HG03039 (cell line): ENCODE results near the gene PLEKHM2.

ENCODE experiments used
- ATAC-seq: cut with Tn5 transposase; IDR thresholded peaks from one replicate; pipeline ENCODE4 v1.9.1; 2021; ENCODE audit warnings: mild to moderate bottlenecking, moderate library complexity; ENCODE audit not compliant: unreplicated experiment

PLEKHM2 gene

DNA sequence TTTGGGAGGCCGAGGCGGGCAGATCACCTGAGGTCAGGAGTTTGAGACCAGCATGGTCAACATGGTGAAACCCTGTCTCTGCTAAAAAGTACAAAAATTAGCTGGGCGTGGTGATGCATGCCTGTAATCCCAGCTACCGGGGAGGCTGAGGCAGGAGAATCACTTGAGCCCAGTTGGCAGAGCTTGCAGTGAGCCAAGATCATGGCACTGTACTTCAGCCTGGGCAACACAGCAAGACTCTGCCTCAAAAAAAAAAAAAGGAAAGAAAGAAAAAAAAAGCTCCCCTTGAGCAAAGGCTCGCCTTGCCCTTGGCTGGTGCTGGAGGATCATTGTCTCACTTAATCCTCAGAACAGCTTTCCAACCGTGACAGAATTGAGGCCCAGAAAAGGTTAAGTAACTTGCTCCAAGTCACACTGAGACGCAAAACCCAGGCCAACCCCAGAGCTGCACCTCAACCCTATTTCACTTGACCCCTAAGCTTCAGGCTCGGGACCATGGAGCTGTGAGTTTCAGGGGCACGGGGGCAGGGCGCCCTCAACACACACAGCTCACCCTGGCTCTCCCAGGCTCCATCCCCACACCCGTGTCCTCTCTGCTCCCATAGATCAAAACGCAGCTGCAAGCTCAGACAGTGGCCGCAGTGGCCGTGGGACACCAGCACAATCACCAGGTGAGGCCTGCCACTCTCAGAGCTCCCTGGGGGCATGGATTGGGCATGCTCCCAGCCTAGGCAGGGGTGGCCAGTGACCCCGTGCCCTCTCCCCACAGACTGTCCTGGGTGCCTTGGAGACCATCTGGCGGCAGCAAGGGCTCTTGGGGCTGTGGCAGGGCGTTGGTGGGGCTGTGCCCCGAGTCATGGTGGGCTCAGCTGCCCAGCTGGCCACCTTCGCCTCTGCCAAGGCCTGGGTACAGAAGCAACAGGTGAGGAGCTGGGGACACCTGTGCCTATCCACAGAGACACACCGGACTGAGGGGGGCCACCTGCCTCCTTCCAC is 53.5 kb downstream of the PLEKHM2 start:
- no peak for ATAC-seq

GRCh38 chr1:15738416-15739113 is 54.4 kb downstream of the PLEKHM2 start:
- ATAC-seq, result no peak

- ATAC-seq, result no peak
These were observed 55.1 kb downstream of the PLEKHM2 start for GRCh38 chr1:15739259-15739658.

GRCh38 chr1:15739745-15740144 is 55.6 kb downstream of the PLEKHM2 start:
- no peak for ATAC-seq

DNA sequence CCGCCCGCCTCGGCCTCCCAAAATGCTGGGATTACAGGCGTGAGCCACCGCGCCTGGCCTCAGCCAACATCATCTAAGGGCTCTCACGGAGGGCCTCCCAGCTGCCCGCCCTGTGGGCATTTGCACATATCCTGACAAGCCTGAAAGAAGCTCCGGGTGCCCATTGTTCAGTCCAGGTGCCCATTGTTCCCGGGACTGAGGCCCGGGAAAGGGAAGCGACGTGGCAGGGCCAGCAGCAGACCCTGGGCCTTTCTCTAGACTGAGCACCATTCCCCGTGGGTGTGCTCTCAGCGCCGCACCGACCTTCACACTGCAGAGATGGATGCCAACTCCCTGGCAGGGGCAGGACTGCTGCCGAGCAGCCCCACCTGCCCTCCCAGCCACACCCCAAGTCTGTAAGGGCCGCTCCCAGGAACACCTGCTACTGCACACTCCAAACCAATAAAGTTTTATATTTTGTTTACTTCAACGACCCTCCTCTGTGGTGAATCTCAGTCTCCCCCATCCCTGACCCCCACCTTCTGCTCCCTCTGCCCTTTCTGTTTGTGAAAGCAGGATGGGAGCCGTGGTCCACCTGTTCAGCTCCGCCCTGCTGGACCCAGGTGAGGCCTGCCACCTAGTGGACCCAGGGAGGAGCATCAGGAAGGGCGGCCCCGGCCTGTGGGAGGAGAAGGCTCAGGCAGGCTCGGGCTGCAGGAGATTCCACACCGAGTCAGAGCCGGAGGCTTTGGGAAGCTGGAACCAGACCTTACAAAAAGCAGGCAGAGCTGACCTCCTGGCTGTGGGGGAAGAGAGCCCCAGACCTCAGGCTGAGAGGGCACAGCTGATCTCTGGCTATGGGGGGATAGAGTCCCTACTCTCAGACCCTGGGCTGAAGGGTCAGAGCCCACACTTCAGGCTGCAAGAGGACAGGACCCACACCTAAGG is 57.1 kb downstream of the PLEKHM2 start:
- ATAC-seq, result no peak

DNA sequence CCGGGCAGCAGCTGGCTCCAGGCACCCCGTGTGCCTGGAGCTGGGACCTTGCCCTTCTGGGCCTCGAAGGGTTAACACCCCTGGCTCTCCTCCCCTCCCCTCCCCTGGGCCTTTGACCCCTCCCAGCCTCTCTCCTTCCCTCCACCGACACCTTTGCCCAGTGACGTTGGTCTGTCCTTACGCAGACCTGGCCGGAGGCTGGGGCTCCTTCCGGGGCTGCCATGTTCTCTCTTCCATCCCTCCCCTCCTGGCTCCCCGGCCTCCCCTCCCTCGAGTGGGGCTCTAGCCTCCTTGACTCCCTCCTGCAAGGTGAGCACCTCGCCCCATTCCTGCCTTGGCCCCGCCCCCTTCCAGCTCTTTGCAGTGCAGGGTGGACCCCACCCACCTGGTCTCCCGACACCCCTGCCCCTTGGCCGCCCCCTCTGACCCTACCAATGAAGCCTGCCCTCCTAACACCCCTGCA is 58.2 kb downstream of the PLEKHM2 start, which contains the start of gene TMEM82:
TSS of gene TMEM82 (plus strand) at position 161 of the 463 bp plus-strand sequence. CDS start at position 222, 61 bp downstream.
- no peak for ATAC-seq

- ATAC-seq, result no peak
These were observed 60.1 kb downstream of the PLEKHM2 start for GRCh38 chr1:15744122-15744679.

GRCh38 chr1:15747378-15747777 is 63.3 kb downstream of the PLEKHM2 start:
- ATAC-seq, result no peak

DNA sequence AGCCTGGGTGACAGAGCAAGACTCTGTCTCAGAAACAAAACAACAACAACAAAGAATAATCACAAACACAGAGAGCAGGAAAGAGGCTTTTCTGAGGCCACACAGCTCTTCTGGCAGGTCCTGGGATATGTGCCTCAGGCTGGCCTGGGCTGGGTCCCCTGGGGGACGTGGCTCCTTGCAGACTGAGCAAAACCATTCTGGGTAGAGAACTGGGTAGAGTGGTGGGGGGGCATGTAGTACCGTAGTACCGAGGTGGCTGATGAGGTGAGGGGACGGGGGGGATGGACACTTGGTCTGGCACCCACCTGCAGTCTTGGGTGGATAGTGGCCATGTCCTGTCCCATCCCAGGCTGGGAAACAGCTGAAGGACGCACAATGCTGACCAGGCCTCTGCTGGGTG is 64.1 kb downstream of the PLEKHM2 start:
- no peak for ATAC-seq

DNA sequence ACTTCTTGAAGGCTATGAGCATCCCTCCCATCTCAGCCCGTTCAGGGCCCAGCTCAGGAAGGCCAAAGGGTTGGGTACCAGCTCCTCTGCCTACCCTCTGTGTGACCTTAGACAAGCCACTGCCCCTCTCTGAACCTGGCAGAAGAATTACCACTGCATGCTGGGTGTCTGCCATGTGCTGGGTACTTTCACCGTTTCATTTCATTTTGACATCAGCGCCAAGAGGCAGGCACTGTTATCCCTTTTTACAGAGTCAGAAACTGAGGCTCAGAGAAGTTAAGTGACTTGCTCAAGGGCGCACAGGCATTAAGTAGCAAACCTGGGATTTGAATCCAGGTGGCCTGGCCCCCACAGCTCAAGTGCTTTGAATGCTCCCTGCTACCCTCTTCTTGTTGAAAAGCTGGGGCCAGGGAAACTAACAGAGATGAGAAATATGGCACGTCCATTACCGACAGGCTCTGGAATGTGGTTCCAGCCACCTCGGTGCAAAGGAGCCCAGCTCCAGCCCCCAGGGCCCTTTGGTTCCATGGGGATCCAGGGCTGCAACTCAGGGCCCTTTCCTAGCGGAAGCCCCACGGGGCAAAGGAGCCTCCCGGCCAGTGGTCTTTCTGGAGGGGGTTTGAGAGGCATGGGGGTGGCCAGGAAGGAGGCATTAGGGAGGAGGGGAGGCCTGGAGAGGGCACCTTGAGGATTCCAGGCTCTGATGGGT is 64.7 kb downstream of the PLEKHM2 start:
- no peak for ATAC-seq

- ATAC-seq, result no peak
These were observed 65.5 kb downstream of the PLEKHM2 start for GRCh38 chr1:15749399-15750291.

DNA sequence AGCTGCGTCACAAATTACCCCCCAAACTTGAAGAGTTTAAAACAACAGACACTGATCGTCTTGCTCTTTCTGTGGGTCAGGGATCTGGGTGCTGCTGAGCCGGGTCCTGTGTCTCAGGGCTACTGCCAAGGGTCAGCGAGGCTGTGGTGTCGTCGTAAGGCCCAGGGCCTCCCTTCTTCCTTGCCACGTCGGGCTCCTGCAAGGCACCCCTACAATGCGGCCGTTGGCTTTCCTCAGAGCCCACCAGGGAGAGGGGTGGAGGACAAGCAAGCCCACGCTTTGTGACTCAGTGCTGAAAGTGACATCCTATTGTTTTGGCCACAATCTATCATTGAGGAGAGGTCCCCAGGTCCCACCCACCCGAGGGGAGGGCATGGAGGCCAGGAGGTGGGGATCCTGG is 66.8 kb downstream of the PLEKHM2 start:
- ATAC-seq, result no peak

GRCh38 chr1:15751717-15752116 is 67.6 kb downstream of the PLEKHM2 start:
- no peak for ATAC-seq

GRCh38 chr1:15753776-15754175 is 69.7 kb downstream of the PLEKHM2 start:
- no peak for ATAC-seq

GRCh38 chr1:15755021-15755645 is 71.0 kb downstream of the PLEKHM2 start:
- ATAC-seq, result no peak

- ATAC-seq, result no peak
These were observed 71.5 kb downstream of the PLEKHM2 start for GRCh38 chr1:15755646-15756040.

DNA sequence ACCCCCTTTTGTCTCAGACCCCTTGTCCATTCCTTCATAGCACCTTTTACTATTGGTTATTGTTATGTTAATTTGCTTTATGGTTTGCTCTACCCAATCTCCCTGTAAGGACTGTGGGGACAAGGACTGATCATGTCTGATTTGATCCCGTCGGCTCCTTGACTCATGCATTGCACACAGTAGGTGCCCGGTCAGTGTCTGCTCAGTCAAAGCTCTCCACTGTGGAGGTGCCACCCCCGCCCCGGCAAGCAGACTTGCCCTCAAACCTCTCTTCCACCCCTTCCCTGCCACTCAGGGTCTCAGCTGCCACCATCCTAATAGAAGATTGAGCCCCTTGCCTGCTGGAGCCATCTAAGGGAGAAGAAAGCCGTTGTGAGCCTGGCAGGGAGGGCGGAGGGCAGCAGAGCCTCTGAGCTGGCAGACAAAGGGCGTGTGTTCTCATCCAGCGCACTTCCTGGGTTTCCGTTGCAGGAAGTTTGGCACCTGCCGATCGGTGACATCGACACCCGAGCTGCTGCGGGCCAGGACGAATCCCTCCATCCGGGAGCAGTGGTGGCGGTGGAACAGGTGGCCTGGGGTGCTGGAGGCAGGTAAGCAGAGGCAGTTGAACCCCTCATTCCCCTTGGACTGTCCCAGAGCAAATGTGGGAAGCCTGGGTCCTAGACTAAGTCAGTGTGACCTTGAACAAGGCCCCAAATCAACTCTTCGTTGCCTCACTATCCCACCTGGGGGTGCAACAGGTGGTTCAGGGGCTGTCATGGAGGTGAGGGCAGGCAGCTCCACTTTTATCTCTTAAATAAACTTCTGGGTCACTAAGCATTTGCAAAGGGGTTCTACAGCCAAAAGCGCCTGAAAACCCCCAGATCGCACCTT is 72.3 kb downstream of the PLEKHM2 start:
- no peak for ATAC-seq
